GM23338 (cell line): ENCODE measurements around the gene ZNF516. TPM values are rescaled to one million over a fixed set of nuclear protein-coding genes. Genes with fewer than 3 reads are reported as not detected.

Source experiments
- ATAC-seq: fragments of 200-7000 bp; cut with Tn5 transposase; 3 replicates; pipeline ENCODE4 v1.9.1; 2020
- DNase-seq: peaks from one replicate; pipeline ENCODE4 v3.0.0-alpha.2; 2015; ENCODE audit warnings: low spot score
- H2AFZ ChIP-seq: fragments of 200-600 bp; sonication (generic); 2 replicates; pipeline ENCODE4 v1.8.0; 2016; ENCODE audit warnings: antibody characterized with exemption, mild to moderate bottlenecking, moderate library complexity
- H3F3A ChIP-seq: fragments of 200-600 bp; sonication (generic); replicated peaks from 2 replicates; pipeline ENCODE4 v1.8.0; 2017; ENCODE audit warnings: antibody characterized with exemption, mixed run types, low read depth
- H3K27ac ChIP-seq: fragments of 200-600 bp; sonication (generic); 2 replicates; pipeline ENCODE4 v1.6.1; 2016; ENCODE audit warnings: low read depth
- H3K27me3 ChIP-seq: fragments of 200-600 bp; sonication (generic); 2 replicates; pipeline ENCODE4 v1.8.0; 2016; ENCODE audit warnings: mild to moderate bottlenecking, mixed run types, moderate library complexity; ENCODE audit not compliant: insufficient read depth
- H3K36me3 ChIP-seq: fragments of 200-600 bp; sonication (generic); 2 replicates; pipeline ENCODE4 v1.8.0; 2016; ENCODE audit warnings: mild to moderate bottlenecking; ENCODE audit not compliant: insufficient read depth
- H3K4me1 ChIP-seq: fragments of 200-600 bp; sonication (generic); 2 replicates; pipeline ENCODE4 v1.8.0; 2016; ENCODE audit warnings: mild to moderate bottlenecking, moderate library complexity; ENCODE audit not compliant: insufficient read depth
- H3K4me2 ChIP-seq: fragments of 200-600 bp; sonication (generic); 2 replicates; pipeline ENCODE4 v1.7.1; 2017; ENCODE audit warnings: mixed run types
- H3K4me3 ChIP-seq: fragments of 200-600 bp; sonication (generic); 2 replicates; pipeline ENCODE4 v1.6.1; 2016; ENCODE audit warnings: mixed run types
- H3K79me2 ChIP-seq: fragments of 200-600 bp; sonication (generic); replicated peaks from 2 replicates; pipeline ENCODE4 v1.8.0; 2017; ENCODE audit warnings: mild to moderate bottlenecking; ENCODE audit not compliant: insufficient read depth
- H3K9me2 ChIP-seq: fragments of 200-600 bp; sonication (generic); 2 replicates; pipeline ENCODE4 v1.8.0; 2017; ENCODE audit not compliant: insufficient read depth
- H4K20me1 ChIP-seq: fragments of 200-600 bp; sonication (generic); replicated peaks from 2 replicates; pipeline ENCODE4 v1.8.0; 2017; ENCODE audit warnings: mild to moderate bottlenecking; ENCODE audit not compliant: insufficient read depth
- H3K27ac Mint-ChIP-seq: 2 replicates; pipeline ENCODE4 v1.8.0; 2020; ENCODE audit warnings: inconsistent platforms, mild to moderate bottlenecking, moderate library complexity, mixed read lengths
- H3K27me3 Mint-ChIP-seq: 3 replicates; pipeline ENCODE4 v1.8.0; 2022; ENCODE audit warnings: low read depth, mild to moderate bottlenecking, moderate library complexity, mixed read lengths, inconsistent platforms; ENCODE audit not compliant: insufficient read depth, poor library complexity
- H3K36me3 Mint-ChIP-seq: 3 replicates; pipeline ENCODE4 v1.8.0; 2021; ENCODE audit warnings: low read depth, mild to moderate bottlenecking, inconsistent platforms, moderate library complexity, mixed read lengths
- H3K4me1 Mint-ChIP-seq: 3 replicates; pipeline ENCODE4 v1.8.0; 2020; ENCODE audit warnings: mild to moderate bottlenecking, inconsistent platforms, mixed read lengths
- H3K4me3 Mint-ChIP-seq: 3 replicates; pipeline ENCODE4 v1.8.0; 2021; ENCODE audit warnings: moderate library complexity, mild to moderate bottlenecking, inconsistent platforms, mixed read lengths
- H3K9me3 Mint-ChIP-seq: 3 replicates; pipeline ENCODE4 v1.8.0; 2020; ENCODE audit warnings: moderate library complexity, mild to moderate bottlenecking, inconsistent platforms, mixed read lengths
- CREB1 ChIP-seq: fragments of 250-450 bp; sonication (Bioruptor Pico); IDR thresholded peaks from 2 replicates; pipeline ENCODE4 v1.5.0; 2020; ENCODE audit warnings: low read depth, mild to moderate bottlenecking, moderate library complexity
- CTCF ChIP-seq, 2 experiments: fragments of 200-600 bp in 1 of 2; sonication (generic) in 1 of 2; conservative IDR thresholded peaks; 2 replicates each; pipeline versions ENCODE4 v1.5.1 to v1.6.1; 2016 to 2017; ENCODE audit warnings: antibody characterized with exemption in 2 of 2, low read depth in 2 of 2, mild to moderate bottlenecking in 2 of 2, moderate library complexity in 1 of 2
- EZH2 ChIP-seq: fragments of 200-600 bp; sonication (generic); IDR thresholded peaks from one replicate; pipeline ENCODE4 v1.8.0; 2017; ENCODE audit warnings: antibody characterized with exemption, mild to moderate bottlenecking, low read depth; ENCODE audit not compliant: unreplicated experiment
- EZH2phosphoT487 ChIP-seq: fragments of 200-600 bp; sonication (generic); IDR thresholded peaks from one replicate; pipeline ENCODE4 v1.8.1; 2018; ENCODE audit warnings: antibody characterized with exemption; ENCODE audit not compliant: unreplicated experiment
- JUNB ChIP-seq: IDR thresholded peaks from one replicate; pipeline ENCODE4 v1.6.1; 2016; ENCODE audit warnings: antibody characterized with exemption; ENCODE audit not compliant: unreplicated experiment
- NANOG ChIP-seq: IDR thresholded peaks from 2 replicates; pipeline ENCODE4 v1.6.1; 2016; ENCODE audit warnings: antibody characterized with exemption, borderline replicate concordance
- POLR2AphosphoS5 ChIP-seq: IDR thresholded peaks from 2 replicates; pipeline ENCODE4 v1.6.1; 2016; ENCODE audit warnings: antibody characterized with exemption, low read depth
- REST ChIP-seq: IDR thresholded peaks from one replicate; pipeline ENCODE4 v1.6.1; 2018; ENCODE audit warnings: antibody characterized with exemption; ENCODE audit not compliant: unreplicated experiment
- STAT1 ChIP-seq: IDR thresholded peaks from one replicate; pipeline ENCODE4 v1.6.1; 2016; ENCODE audit warnings: antibody characterized with exemption; ENCODE audit not compliant: unreplicated experiment
- ZNF114 ChIP-seq: fragments of 250-450 bp; sonication (Bioruptor Pico); IDR thresholded peaks from 2 replicates; pipeline ENCODE4 v1.5.0; 2020; ENCODE audit warnings: mild to moderate bottlenecking, moderate library complexity
- ZNF331 ChIP-seq: fragments of 250-450 bp; sonication (Bioruptor Pico); IDR thresholded peaks from 2 replicates; pipeline ENCODE4 v1.5.0; 2020; ENCODE audit warnings: low read depth, mild to moderate bottlenecking, moderate library complexity
- ZNF462 ChIP-seq: fragments of 250-450 bp; sonication (Bioruptor Pico); IDR thresholded peaks from 2 replicates; pipeline ENCODE4 v1.5.0; 2020; ENCODE audit warnings: mild to moderate bottlenecking, moderate library complexity
- polyA plus RNA-seq: library from polyadenylated mRNA; unstranded; fragments of >200 nt; fragmentation: Nextera tagmentation; extraction: Ambion mirVana; gene quantifications from 2 replicates; pipeline ENCODE4 v1.2.1, GENCODE V29; 2016
- total RNA-seq: library from RNA; depleted of rRNA; stranded (reverse); fragments of >200 nt; shearing (Covaris generic); gene quantifications from 2 replicates; pipeline ENCODE4 v1.2.3, GENCODE V29; 2014
- TF ChIP-seq, protein P1 (sequence below): IDR thresholded peaks from 2 replicates; pipeline ENCODE4 v1.6.1; 2016; ENCODE audit warnings: antibody characterized with exemption

The ZNF516 gene
- total and polyA plus RNA-seq, 2 experiments from 2014 or later = 11.9 to 24.2 TPM

GRCh38 chr18:76430636-76431035, 64.4 kb downstream of the ZNF516 start:
- H3K4me3 Mint-ChIP-seq = no peak overlapping the region
- H3F3A ChIP-seq = no peaks in the 10 kb centered on the region
- ATAC-seq (no peak), DNase-seq (no peak)
- no peak overlapping the region for H3K4me3 ChIP-seq
- TF ChIP-seq ZNF114 (CRISPR knock-in tag) = no peak
- no peak for TF ChIP-seq STAT1
- TF ChIP-seq REST = no peak
- no peak for TF ChIP-seq CTCF (conservative IDR thresholded peaks at IDR 0.05; ENCODE audit: low read depth in 2 of 2)
- TF ChIP-seq ZNF462 (CRISPR knock-in tag) = no peak
- no peak for TF ChIP-seq EZH2
- no peak for TF ChIP-seq EZH2phosphoT487
- no peak for TF ChIP-seq ZNF331 (CRISPR knock-in tag)
- TF ChIP-seq POLR2AphosphoS5 = no peak
- TF ChIP-seq JUNB = no peak
- TF ChIP-seq CREB1 = no peak
- TF ChIP-seq, protein P1, sequence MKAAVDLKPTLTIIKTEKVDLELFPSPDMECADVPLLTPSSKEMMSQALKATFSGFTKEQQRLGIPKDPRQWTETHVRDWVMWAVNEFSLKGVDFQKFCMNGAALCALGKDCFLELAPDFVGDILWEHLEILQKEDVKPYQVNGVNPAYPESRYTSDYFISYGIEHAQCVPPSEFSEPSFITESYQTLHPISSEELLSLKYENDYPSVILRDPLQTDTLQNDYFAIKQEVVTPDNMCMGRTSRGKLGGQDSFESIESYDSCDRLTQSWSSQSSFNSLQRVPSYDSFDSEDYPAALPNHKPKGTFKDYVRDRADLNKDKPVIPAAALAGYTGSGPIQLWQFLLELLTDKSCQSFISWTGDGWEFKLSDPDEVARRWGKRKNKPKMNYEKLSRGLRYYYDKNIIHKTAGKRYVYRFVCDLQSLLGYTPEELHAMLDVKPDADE = no peak
- no peak for TF ChIP-seq NANOG
- H3K4me1 Mint-ChIP-seq = peaks cover 20% of the 10 kb centered on the region
- no peak overlapping the region for H3K27ac ChIP-seq
- peaks cover 2% of the 10 kb centered on the region; the same call in 2 of the 3 replicates for H3K9me3 Mint-ChIP-seq
- no peaks in the 10 kb centered on the region for H3K36me3 ChIP-seq
- H3K36me3 Mint-ChIP-seq = peaks cover 4% of the 10 kb centered on the region; the same call in 2 of the 3 replicates
- no peaks in the 10 kb centered on the region; the same call in none of the 2 replicates for H4K20me1 ChIP-seq
- no peak overlapping the region for H2AFZ ChIP-seq
- H3K27me3 ChIP-seq = no peaks in the 10 kb centered on the region
- H3K4me2 ChIP-seq = no peak overlapping the region
- peaks cover 9% of the 10 kb centered on the region for H3K4me1 ChIP-seq
- H3K9me2 ChIP-seq = no peaks in the 10 kb centered on the region
- peaks cover 12% of the 10 kb centered on the region for H3K27me3 Mint-ChIP-seq
- H3K79me2 ChIP-seq = peaks cover 3% of the 10 kb centered on the region
- no peak overlapping the region for H3K27ac Mint-ChIP-seq
